ENCODE results near the gene DUOX1.

Gene DUOX1

DNA sequence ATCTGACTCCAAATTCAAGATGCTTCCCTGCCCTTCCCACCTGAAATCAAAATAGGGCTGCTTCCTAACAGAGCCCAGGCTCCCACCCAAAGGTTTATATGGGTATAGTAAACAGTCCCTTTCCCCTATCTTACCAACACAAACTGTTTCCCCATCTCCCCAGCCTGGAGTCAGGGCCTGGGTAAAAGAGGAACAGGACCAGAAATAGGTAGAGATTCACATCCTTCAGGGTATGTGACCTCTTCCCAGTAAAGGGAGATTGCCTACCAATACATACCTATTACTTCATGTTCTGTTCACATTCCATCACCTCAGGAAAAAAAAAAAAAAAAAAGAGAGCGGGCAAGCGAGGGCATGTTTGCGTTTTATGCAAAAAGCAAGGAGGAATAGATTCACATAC lies 67.7 kb downstream of the DUOX1 start:
- no peak for DNase-seq

DNA sequence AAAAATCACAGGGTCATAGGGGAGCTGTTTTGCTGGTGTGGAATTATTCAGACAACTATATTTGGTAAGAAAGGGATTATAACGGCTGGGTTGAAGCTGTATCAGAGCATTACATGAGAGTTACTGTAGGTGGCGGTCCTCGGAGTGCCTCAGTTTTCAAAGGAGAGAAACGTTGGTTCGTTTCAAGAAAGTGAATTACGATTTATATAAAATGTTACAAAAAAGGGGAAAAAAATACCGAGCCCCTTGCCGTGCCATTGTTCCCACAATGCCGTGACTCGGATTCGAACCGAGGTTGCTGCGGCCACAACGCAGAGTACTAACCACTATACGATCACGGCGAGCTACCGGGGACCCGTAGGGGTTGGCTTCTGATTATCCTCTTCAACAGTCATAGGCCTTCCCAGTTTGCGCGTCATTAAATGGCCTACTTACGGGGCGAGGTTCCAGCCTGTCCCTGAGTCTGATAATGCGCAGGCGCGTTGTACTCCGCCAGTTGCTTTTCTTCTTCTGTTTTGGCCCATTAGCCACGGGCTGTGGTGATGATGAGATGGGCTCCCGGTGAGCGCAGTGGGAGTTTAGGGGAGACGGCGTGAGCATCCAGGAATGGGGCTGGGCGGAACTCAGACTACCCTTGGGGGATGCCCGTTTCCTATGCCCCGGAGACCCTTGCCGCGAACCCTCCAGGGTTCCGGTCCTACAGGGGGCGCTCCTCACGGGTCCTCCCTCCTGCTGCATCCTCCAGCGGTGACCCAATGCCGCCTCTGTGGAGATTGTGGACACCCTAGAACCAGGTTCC lies 68.7 kb downstream of the DUOX1 start:
- DNase-seq: peak; percentile 98

DNA sequence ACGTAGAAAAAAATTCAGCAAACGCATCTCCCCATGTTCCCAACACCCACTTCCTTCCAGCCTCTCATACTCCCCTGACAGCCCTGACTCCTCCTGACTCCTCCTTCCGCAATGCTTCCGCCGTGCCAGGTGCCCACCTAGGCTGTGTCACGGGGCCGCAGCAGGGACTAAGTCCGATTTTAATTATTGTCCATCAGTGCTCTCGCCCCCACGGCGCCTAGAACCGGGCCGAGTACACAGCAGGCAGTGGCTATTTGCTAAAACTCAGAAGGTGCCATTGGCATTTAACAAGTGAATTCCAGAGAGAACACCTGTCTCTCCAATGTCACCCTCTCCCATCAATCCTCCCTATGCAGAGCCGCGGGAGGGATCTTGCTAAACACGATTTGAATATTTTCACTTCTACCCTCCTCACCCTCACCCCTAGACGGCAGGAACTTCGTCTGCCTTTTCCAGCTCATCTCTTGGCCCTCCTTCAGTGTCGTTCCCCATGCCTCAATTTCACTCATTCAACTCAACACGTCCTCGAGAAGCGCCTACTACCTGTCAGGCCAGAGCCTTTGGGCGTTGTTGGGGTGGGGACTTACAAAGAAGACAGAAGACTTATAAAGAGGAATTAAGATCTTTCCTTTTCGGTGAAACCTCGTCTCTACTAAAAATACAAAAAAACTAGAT lies 69.5 kb downstream of the DUOX1 start:
- peak; percentile 60 for DNase-seq

DNA sequence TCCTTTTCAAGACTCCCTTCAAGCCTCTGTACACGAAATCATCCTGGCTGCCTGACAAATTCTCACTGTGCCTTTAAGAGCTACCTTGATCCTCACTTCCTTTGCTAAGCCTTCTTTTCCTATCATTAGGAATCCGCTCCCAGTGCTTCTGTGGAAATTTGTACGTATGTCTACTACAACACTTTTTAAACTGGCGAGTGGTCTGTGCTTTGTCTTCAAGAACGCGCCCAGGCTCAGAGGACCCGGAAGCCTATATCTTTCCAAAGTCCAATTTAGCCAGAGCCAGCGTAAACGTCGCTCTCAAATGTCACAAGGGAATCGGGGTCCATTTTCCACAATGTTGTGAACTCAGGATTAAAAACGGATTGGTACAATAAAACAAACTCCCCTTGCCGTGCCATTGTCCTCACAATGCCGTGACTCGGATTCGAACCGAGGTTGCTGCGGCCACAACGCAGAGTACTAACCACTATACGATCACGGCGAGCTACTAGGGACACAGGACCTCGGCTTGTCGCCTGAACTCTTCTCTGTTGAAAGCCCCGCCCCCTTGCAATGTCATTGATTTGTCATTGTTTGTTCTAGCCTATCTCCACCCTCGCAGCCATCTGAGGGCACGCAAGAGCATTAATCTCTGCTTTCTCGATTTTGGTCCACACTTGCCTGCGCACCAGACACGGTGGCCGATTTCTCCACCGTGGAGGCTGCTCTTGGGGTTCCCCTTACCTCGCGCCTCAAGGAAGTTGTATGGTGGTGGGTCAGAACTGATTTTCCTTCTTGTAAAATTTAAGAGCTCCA lies 70.4 kb downstream of the DUOX1 start:
- peak; percentile 97 for DNase-seq

DNA sequence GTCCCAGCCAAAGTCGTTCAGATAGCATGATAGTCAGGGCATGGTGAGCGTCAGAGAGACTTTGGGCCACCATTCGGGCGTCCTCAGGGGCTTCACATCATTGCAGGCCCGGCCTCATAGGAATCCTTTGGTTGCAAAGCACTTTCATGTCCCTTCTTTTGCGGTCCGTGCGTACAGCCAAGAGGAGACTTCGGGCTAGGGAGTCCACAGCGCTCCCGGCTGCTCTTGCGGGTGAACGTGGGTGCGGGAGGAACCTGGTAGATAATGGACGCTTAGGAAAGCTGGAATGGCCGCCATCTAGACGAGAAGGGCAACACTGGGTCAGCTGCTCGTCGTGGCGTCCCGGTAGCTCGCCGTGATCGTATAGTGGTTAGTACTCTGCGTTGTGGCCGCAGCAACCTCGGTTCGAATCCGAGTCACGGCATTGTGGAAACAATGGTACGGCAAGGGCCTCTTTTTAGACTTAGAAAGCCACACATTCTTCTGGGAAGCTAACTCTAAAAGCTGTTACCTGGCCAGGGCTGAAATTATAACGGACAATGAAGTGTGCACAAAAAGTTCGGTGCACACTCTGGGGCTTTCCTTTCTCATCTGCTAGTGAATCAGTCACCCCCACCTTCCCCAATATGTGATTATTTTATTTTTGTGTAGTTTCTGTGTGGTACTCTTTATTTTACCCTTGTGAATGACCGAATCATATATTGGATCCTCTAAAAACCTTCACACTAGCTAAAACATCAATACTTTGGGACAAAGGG lies 71.2 kb downstream of the DUOX1 start:
- DNase-seq: peak; percentile 91

DNA sequence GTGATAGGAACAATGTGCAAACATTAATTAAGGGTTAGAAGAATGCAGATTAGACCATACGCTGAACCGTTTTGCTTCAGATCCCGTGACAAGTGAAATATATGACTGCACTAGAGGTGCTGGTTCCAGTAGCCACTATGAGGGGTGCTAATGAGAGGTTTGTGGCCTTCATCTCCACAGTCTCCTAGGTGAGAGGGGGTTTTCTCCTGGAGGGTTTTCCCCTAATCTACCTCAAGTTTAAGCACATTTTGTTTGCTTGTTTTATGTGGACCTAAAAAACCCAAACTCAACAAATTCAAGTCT lies 71.7 kb downstream of the DUOX1 start:
- no peak for DNase-seq

DNA sequence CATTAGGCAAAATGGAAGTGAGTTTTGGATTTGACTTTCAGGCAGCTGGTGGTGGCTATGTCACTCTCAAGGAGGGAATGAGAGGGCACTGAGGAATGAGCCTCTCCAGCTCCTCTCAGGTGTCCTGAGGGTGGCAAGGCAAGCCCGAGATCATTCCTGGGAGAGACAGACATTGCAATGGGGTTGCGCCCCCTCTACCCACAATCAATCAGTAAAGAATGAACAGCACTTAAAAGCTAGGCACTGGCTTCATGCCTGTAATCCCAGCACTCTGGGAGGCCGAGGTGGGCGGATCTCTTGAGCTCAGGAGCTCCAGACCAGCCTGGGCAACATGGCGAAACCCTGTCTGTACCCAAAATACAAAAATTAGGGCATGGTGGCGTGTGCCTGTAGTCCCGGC lies 72.1 kb downstream of the DUOX1 start:
- DNase-seq: no peak

DNA sequence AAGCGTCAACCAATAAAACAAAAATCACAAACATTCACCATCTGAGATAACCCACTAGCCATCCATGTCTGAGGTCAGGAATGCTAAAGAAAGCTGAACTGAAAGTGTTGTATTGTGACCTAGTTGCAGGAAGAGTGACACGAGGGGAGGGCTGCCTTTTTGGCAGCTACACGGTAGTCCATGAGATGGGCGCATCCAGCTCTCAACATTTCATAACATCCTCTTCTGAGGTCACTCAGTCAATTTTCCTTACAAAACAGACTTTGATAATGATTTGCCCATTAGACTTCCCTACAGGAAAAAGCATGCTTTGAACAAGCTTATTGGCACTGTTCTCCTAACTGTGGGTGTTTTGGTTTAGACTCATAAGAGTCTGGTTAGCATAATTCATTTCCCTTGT lies 73.4 kb downstream of the DUOX1 start:
- DNase-seq: no peak

DNA sequence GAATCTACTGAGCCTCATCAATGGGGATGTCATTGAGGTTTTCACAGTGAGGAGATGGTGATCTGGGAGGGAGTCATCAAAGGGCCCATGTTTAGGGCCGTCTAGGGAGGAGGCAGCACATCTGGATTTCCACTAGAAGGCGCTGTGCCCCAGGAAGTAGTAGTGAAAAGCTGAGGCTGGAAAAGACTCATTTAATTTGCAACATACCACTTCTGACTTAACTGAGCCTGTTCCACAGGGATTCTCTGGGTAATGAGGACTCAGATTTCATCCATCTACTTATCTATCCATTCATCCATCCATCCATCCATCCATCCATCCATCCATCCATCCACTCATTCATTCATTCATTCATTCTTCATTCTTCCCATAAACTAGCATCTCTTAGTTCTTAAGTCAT lies 75.4 kb downstream of the DUOX1 start:
- DNase-seq: peak; percentile 40

DNA sequence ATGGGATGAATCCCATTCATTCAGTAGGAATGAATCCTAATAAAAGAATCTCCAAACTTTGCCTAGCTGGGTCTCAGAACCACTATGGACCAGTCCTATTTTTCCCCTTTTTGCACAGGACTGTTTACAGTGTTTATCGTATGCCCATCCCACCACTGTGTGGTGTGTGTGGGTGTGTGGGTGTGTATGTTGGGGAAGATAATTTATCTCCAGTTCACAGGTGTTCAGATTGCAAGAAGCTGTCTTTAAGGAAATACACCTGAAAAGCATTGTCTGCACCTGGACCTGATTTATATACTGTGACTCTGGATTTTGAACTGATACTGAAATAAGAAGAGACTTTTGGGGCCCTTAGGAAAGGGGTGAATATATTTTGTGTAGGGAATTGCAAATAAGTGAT lies 82.7 kb downstream of the DUOX1 start:
- DNase-seq: no peak

All from left hindlimb (tissue), 1 donor.